ENCODE results near the gene PAQR6. TPM values are rescaled to one million over a fixed set of nuclear protein-coding genes. Genes with fewer than 3 reads are reported as not detected.

Gene PAQR6
- total and polyA plus RNA-seq, 8 donors: 0.51 to 5.6 (median 0.88) TPM

Other genes with a start within 250 kb of the PAQR6 start
- 100 to 1,000 TPM; 160 to 236 (median 202) TPM for gene SSR2, start 227.1 kb downstream of the PAQR6 start, total RNA-seq
- 100 to 1,000 TPM; 180 to 243 TPM for gene SSR2, start 227.1 kb downstream of the PAQR6 start, polyA plus RNA-seq
- gene UBQLN4, start 194.3 kb downstream of the PAQR6 start, total RNA-seq: 10 to 100 TPM; 14.1 to 28.2 (median 16.9) TPM
- 10 to 100 TPM; 18.6 to 24.4 TPM for gene UBQLN4, start 194.3 kb downstream of the PAQR6 start, polyA plus RNA-seq
- 10 to 100 TPM; 31.7 to 40.1 (median 32.1) TPM for gene LAMTOR2, start 193.3 kb downstream of the PAQR6 start, total RNA-seq
- 10 to 100 TPM; 59.4 to 60.1 TPM for gene LAMTOR2, start 193.3 kb downstream of the PAQR6 start, polyA plus RNA-seq
- gene RAB25, start 186.9 kb downstream of the PAQR6 start, total RNA-seq: 10 to 100 TPM; 29.0 to 51.1 (median 34.6) TPM
- 10 to 100 TPM; 56.3 to 81.6 TPM for gene RAB25, start 186.9 kb downstream of the PAQR6 start, polyA plus RNA-seq
- 1 to 10 TPM in 2 of 6 donors, under 1 TPM in 4; 0.12 to 3.1 (median 0.65) TPM for gene MEX3A, start 165.6 kb downstream of the PAQR6 start, total RNA-seq
- under 1 TPM; 0.19 to 0.76 TPM for gene MEX3A, start 165.6 kb downstream of the PAQR6 start, polyA plus RNA-seq
- gene LMNA, start 133.3 kb downstream of the PAQR6 start, total RNA-seq: 100 to 1,000 TPM in 3 of 6 donors, 10 to 100 TPM in 3; 59.4 to 119 (median 92.7) TPM
- gene LMNA, start 133.3 kb downstream of the PAQR6 start, polyA plus RNA-seq: 100 to 1,000 TPM in 1 of 2 donors, 10 to 100 TPM in 1; 96.7 to 111 TPM
- 1 to 10 TPM; 2.6 to 7.0 (median 4.5) TPM for gene SEMA4A, start 94.5 kb downstream of the PAQR6 start, total RNA-seq
- 1 to 10 TPM; 4.4 to 5.4 TPM for gene SEMA4A, start 94.5 kb downstream of the PAQR6 start, polyA plus RNA-seq
- gene SLC25A44, start 54.0 kb downstream of the PAQR6 start, total RNA-seq: 1 to 10 TPM; 4.0 to 9.9 (median 6.7) TPM
- 10 to 100 TPM in 1 of 2 donors, 1 to 10 TPM in 1; 4.3 to 11.4 TPM for gene SLC25A44, start 54.0 kb downstream of the PAQR6 start, polyA plus RNA-seq
- gene PMF1, start 35.0 kb downstream of the PAQR6 start, total RNA-seq: 10 to 100 TPM; 15.8 to 28.8 (median 21.9) TPM
- 10 to 100 TPM; 69.7 to 79.7 TPM for gene PMF1, start 35.0 kb downstream of the PAQR6 start, polyA plus RNA-seq
- gene BGLAP, start 5.9 kb downstream of the PAQR6 start, total RNA-seq: 1 to 10 TPM in 2 of 6 donors, under 1 TPM in 4; 0.60 to 1.7 (median 0.80) TPM
- gene BGLAP, start 5.9 kb downstream of the PAQR6 start, polyA plus RNA-seq: 1 to 10 TPM; 2.9 to 4.8 TPM
- gene SMG5, start 34.8 kb upstream of the PAQR6 start, total RNA-seq: 10 to 100 TPM; 15.9 to 42.8 (median 23.3) TPM
- gene SMG5, start 34.8 kb upstream of the PAQR6 start, polyA plus RNA-seq: 10 to 100 TPM; 26.2 to 26.5 TPM
- gene TMEM79, start 36.3 kb upstream of the PAQR6 start, total RNA-seq: 1 to 10 TPM in 4 of 6 donors, under 1 TPM in 2; 0.51 to 2.7 (median 1.1) TPM
- 1 to 10 TPM; 3.1 to 3.7 TPM for gene TMEM79, start 36.3 kb upstream of the PAQR6 start, polyA plus RNA-seq
- gene GLMP, start 47.6 kb upstream of the PAQR6 start, total RNA-seq: 10 to 100 TPM; 11.1 to 29.6 (median 18.1) TPM
- gene GLMP, start 47.6 kb upstream of the PAQR6 start, polyA plus RNA-seq: 10 to 100 TPM; 31.3 to 32.5 TPM
- gene VHLL, start 51.3 kb upstream of the PAQR6 start, total RNA-seq: not detected
- gene VHLL, start 51.3 kb upstream of the PAQR6 start, polyA plus RNA-seq: under 1 TPM in 1 of 2 donors, not detected in 1; 0.19 TPM
- 100 to 1,000 TPM in 1 of 6 donors, 10 to 100 TPM in 5; 47.1 to 107 (median 87.1) TPM for gene CCT3, start 90.2 kb upstream of the PAQR6 start, total RNA-seq
- gene CCT3, start 90.2 kb upstream of the PAQR6 start, polyA plus RNA-seq: 10 to 100 TPM; 58.3 to 81.5 TPM
- not detected for gene TSACC, start 90.5 kb upstream of the PAQR6 start, total RNA-seq
- gene TSACC, start 90.5 kb upstream of the PAQR6 start, polyA plus RNA-seq: under 1 TPM in 1 of 2 donors, not detected in 1; 0.56 TPM
- under 1 TPM; 0.16 to 1.00 (median 0.40) TPM for gene RHBG, start 121.2 kb upstream of the PAQR6 start, total RNA-seq
- gene RHBG, start 121.2 kb upstream of the PAQR6 start, polyA plus RNA-seq: 1 to 10 TPM; 1.3 to 3.5 TPM

Data from pancreas (tissue), 8 donors.